Effector CD4-positive, alpha-beta T cell (primary cell): Measurements from ENCODE around the gene SLC8A2.
"Not testable (repeated sequence)": the region's sequence is repeated elsewhere in the genome, so short reads cannot be mapped to it uniquely, and the experiment has no call there.

Experiments
- DNase-seq: peaks from one replicate; pipeline ENCODE4 v3.0.0-alpha.2; 2020

SLC8A2 gene

GRCh38 chr19:47408156-47408938 lies 63.3 kb downstream of the SLC8A2 start:
- no peak for DNase-seq

GRCh38 chr19:47407417-47407774 lies 64.3 kb downstream of the SLC8A2 start:
- DNase-seq = no peak

GRCh38 chr19:47406711-47407416 lies 64.8 kb downstream of the SLC8A2 start:
- no peak for DNase-seq

- no peak for DNase-seq
Measured at GRCh38 chr19:47405854-47406417, 65.8 kb downstream of the SLC8A2 start.

GRCh38 chr19:47405197-47405550 lies 66.5 kb downstream of the SLC8A2 start:
- no peak for DNase-seq

GRCh38 chr19:47404334-47405196 lies 67.1 kb downstream of the SLC8A2 start:
- no peak for DNase-seq

GRCh38 chr19:47402504-47402903 lies 69.2 kb downstream of the SLC8A2 start:
- DNase-seq = no peak

GRCh38 chr19:47398707-47399597 lies 72.7 kb downstream of the SLC8A2 start:
- no peak for DNase-seq

GRCh38 chr19:47391510-47392223 lies 80.0 kb downstream of the SLC8A2 start:
- DNase-seq = peak; percentile 79

- DNase-seq = no peak
Measured at GRCh38 chr19:47390533-47391488, 80.9 kb downstream of the SLC8A2 start.

- DNase-seq = no peak
Measured at GRCh38 chr19:47389150-47389556, 82.5 kb downstream of the SLC8A2 start.

GRCh38 chr19:47388721-47389120 lies 83.0 kb downstream of the SLC8A2 start:
- DNase-seq = not testable (repeated sequence)

- DNase-seq = not testable (repeated sequence)
Measured at GRCh38 chr19:47387623-47388022, 84.1 kb downstream of the SLC8A2 start.

- not testable (repeated sequence) for DNase-seq
Measured at GRCh38 chr19:47386582-47386981, 85.1 kb downstream of the SLC8A2 start.

- not testable (repeated sequence) for DNase-seq
Measured at GRCh38 chr19:47384533-47384932, 87.2 kb downstream of the SLC8A2 start.

- not testable (repeated sequence) for DNase-seq
Measured at GRCh38 chr19:47383890-47384289, 87.8 kb downstream of the SLC8A2 start.

- DNase-seq = no peak
Measured at GRCh38 chr19:47381653-47382279, 89.9 kb downstream of the SLC8A2 start.

- DNase-seq = no peak
Measured at GRCh38 chr19:47381121-47381520, 90.6 kb downstream of the SLC8A2 start.

GRCh38 chr19:47380559-47380958 lies 91.1 kb downstream of the SLC8A2 start:
- no peak for DNase-seq
